Measurements from ENCODE around the gene TPK1.
"Not testable (repeated sequence)": the region's sequence is repeated elsewhere in the genome, so short reads cannot be mapped to it uniquely, and the experiment has no call there.

TPK1 gene

DNA sequence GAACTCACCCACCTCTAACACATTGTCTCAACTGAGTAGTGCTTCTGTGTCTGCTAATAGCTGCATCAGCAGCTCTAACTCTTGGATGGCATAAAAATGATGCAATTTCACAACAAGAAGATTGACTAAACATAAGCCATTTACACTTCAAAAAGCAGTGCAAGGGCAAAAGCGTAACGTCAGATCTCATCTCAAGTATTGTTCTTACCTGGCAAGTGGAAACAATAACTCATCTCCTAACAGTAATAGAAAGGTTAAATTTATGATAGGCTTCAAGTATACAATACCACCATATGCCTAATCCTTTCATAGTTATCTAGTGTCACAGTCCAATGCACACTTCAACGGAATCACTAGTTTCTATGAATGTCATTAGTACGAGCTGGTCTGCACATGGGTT lies 14.8 kb downstream of the TPK1 start:
- no peak overlapping the region for H3K9ac ChIP-seq (ENCODE audit: low read depth, low read length)
- no peak overlapping the region for H3K4me3 ChIP-seq (ENCODE audit: low read depth, low read length)
- H3K4me1 ChIP-seq (ENCODE audit: control insufficient read depth, insufficient read depth, low read length), result no peaks in the 10 kb centered on the region
- H3K9me3 ChIP-seq (ENCODE audit: control insufficient read depth, insufficient read depth, low read length), result no peaks in the 10 kb centered on the region
- H3K36me3 ChIP-seq (ENCODE audit: control insufficient read depth, insufficient read depth, low read length), result no peaks in the 10 kb centered on the region
- no peaks in the 10 kb centered on the region for H3K27me3 ChIP-seq (ENCODE audit: control insufficient read depth, insufficient read depth, low read length)

DNA sequence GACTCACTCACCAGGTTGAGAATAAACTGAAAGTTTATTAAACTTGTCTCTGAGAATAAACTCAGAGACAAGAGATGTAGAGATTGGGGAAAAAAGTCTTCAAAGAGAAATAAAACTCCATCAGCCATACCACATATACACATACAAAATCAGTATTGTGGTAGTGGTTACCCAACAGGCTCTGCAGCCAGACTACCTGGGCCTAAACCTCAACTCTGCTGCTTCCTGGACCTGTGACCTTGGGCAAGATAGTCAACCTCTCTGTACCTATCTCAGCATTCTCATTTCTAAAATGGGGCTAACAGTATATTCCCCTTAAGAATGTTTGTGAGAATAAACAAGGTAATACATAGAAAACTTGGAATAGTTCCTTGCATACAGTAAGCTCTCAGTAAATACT lies 15.3 kb downstream of the TPK1 start:
- H3K4me3 ChIP-seq (ENCODE audit: low read depth, low read length), result no peak overlapping the region
- no peaks in the 10 kb centered on the region for H3K27me3 ChIP-seq (ENCODE audit: control insufficient read depth, insufficient read depth, low read length)
- H3K9me3 ChIP-seq (ENCODE audit: control insufficient read depth, insufficient read depth, low read length), result no peaks in the 10 kb centered on the region
- H3K9ac ChIP-seq (ENCODE audit: low read depth, low read length), result no peak overlapping the region
- no peaks in the 10 kb centered on the region for H3K4me1 ChIP-seq (ENCODE audit: control insufficient read depth, insufficient read depth, low read length)
- no peaks in the 10 kb centered on the region for H3K36me3 ChIP-seq (ENCODE audit: control insufficient read depth, insufficient read depth, low read length)

DNA sequence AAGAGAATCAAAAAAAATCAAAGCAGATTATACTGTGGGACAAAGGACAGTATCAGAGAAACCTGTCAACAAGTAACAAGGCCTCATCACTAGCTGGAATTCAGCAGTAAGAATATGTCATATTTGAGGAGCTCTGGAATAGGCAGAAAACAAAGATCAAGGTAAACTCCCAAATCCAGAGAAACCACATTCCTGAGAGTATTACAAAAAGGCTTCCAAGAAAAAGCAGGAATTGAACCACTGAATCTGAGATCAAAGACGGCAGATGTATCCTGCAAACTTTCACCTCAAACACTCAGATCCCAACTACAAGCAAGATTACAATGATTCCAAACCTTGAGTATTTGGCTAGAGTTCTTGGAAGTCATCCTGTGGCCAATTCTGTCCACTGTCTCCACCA lies 16.3 kb downstream of the TPK1 start:
- Histone ChIP-seq H3K9me3 (ENCODE audit: control insufficient read depth, insufficient read depth, low read length) (no peaks in the 10 kb centered on the region), H3K9ac (ENCODE audit: low read depth, low read length) (no peak overlapping the region), H3K27me3 (ENCODE audit: control insufficient read depth, insufficient read depth, low read length) (no peaks in the 10 kb centered on the region), H3K36me3 (ENCODE audit: control insufficient read depth, insufficient read depth, low read length) (no peaks in the 10 kb centered on the region), H3K4me1 (ENCODE audit: control insufficient read depth, insufficient read depth, low read length) (no peaks in the 10 kb centered on the region), H3K4me3 (ENCODE audit: low read depth, low read length) (no peak overlapping the region)

DNA sequence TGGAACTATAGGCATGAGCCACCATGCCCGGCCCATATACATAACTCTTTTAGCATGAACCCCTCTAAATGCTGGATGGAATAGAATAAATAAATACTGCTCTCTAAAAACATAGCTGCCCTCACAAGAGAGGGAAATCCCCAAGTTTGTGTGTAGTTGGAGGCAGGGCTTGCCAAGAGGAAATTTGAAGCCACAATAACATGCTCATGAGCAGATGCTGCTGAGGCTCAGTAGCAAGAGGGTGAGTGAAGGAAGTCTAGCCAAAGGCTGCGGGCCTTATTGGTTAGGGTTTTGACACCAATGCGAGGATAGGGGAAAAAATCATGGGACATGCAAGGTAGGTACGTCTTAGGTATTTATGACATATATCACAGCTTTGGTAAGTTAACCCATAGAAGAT lies 17.3 kb downstream of the TPK1 start:
- Histone ChIP-seq H3K9ac (ENCODE audit: low read depth, low read length) (no peak overlapping the region), H3K9me3 (ENCODE audit: control insufficient read depth, insufficient read depth, low read length) (no peaks in the 10 kb centered on the region), H3K4me1 (ENCODE audit: control insufficient read depth, insufficient read depth, low read length) (no peaks in the 10 kb centered on the region), H3K27me3 (ENCODE audit: control insufficient read depth, insufficient read depth, low read length) (no peaks in the 10 kb centered on the region), H3K4me3 (ENCODE audit: low read depth, low read length) (no peak overlapping the region), H3K36me3 (ENCODE audit: control insufficient read depth, insufficient read depth, low read length) (no peaks in the 10 kb centered on the region)

DNA sequence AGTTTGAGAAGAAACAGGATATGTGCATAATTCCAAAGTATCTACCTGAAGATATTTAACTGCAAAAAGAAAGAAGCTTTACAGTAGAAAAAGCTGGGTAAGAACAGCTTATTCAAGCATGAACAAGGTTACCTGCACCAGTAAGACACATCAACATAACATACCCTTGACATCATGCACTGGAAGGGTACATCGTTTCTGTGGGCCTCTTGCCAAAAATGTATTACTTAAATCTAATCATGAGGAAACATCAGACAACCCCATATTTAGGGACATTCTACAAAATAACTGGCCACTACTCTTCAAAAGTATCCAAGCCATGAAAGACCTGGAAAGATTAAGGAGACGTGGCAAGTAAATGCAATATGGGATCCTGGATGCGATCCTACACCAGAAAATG lies 18.9 kb downstream of the TPK1 start:
- Histone ChIP-seq H3K4me3 (ENCODE audit: low read depth, low read length) (no peak overlapping the region), H3K4me1 (ENCODE audit: control insufficient read depth, insufficient read depth, low read length) (no peaks in the 10 kb centered on the region), H3K27me3 (ENCODE audit: control insufficient read depth, insufficient read depth, low read length) (no peaks in the 10 kb centered on the region), H3K9me3 (ENCODE audit: control insufficient read depth, insufficient read depth, low read length) (no peaks in the 10 kb centered on the region), H3K9ac (ENCODE audit: low read depth, low read length) (no peak overlapping the region), H3K36me3 (ENCODE audit: control insufficient read depth, insufficient read depth, low read length) (no peaks in the 10 kb centered on the region)

DNA sequence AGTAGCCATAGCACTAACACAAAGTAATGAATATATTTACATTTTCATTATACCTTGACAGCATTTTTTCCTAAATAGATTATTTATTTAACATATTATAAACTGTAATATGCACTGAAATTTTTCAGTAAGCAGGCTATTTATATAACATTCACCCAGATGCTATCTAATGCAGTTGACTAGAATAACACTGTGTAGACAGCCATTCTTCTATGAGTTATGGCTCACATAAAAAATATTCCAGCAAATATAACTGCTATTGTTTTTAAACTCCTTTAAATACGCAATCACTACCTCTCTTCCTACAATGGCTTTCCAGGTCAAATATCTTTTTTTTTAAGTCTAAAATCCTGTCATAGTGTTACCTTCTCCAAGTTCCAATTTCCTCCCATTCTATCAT lies 21.6 kb downstream of the TPK1 start:
- H3K27me3 ChIP-seq (ENCODE audit: control insufficient read depth, insufficient read depth, low read length), result no peaks in the 10 kb centered on the region
- no peak overlapping the region for H3K4me3 ChIP-seq (ENCODE audit: low read depth, low read length)
- H3K9me3 ChIP-seq (ENCODE audit: control insufficient read depth, insufficient read depth, low read length), result no peaks in the 10 kb centered on the region
- H3K36me3 ChIP-seq (ENCODE audit: control insufficient read depth, insufficient read depth, low read length), result no peaks in the 10 kb centered on the region
- H3K9ac ChIP-seq (ENCODE audit: low read depth, low read length), result no peak overlapping the region
- H3K4me1 ChIP-seq (ENCODE audit: control insufficient read depth, insufficient read depth, low read length), result no peaks in the 10 kb centered on the region

DNA sequence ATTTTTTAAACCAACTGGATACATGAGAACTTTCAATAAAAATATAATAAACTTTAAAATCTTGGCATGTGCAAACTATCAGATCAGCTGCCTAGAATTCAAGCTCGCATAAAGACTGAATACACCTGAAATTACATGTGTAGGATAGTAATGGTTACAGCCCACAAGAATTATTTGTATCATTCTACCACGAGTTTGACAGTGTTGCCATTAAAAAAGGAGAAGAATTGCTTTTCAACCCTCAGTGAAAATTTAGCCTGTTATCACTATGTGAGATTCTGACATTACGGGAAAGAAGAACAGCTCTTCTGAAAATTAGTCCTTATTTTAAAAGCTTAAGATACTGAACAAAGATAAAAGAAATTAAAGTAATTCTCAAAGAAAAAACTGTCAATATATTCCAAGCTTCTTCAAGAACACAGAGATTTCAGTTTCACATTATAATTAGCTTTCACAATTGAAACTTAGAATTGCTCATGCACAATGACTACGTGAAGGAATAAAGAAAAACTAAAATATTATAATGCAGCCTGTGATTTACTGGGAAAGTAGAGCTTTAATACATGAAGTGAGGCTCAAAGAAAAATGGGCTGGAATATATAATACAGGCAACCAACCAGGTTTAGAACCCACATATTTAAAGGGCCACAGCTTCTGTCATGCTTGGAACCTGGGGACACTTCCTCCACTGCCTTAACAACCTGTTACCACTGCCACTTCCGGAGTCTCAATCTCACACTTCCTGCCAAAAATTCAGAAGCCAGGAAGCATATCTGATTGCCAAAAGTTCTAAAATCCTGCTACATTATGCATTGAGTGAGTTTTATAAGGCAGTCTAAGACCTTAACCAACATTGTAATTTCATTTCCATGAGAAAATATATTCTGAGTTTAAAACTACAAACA lies 23.2 kb downstream of the TPK1 start:
- Histone ChIP-seq H3K4me1 (ENCODE audit: control insufficient read depth, insufficient read depth, low read length) (no peaks in the 10 kb centered on the region), H3K9me3 (ENCODE audit: control insufficient read depth, insufficient read depth, low read length) (no peaks in the 10 kb centered on the region), H3K4me3 (ENCODE audit: low read depth, low read length) (no peak overlapping the region), H3K27me3 (ENCODE audit: control insufficient read depth, insufficient read depth, low read length) (no peaks in the 10 kb centered on the region), H3K9ac (ENCODE audit: low read depth, low read length) (no peak overlapping the region), H3K36me3 (ENCODE audit: control insufficient read depth, insufficient read depth, low read length) (no peaks in the 10 kb centered on the region)

DNA sequence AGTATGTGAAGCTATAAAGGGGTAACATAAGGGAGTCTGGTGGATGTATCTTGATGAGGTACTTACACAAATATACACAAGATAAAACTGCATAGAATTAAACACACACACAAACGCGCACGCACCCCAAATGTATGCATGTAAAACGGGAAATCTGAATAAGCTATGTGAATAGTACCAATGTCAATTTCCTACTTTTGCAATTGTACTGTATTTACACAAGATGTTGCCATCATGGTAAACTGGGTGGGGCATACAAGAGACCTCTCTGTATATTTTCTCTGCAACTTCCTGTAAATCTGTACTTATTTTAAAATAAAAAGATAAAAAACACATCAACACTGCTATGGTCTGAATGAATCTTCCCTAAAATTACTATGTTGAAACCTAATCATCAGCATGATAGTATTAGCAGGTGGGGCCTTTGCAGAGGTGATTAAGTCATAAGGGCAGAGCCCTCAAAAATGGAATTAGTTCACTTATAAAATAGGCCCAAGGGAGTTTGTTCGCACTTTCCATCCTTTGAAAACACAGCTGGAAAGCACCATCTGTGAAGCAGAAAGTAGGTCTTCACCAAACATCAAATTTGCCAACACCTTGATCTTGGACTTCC lies 30.1 kb downstream of the TPK1 start:
- Histone ChIP-seq H3K4me3 (ENCODE audit: low read depth, low read length) (no peak overlapping the region), H3K4me1 (ENCODE audit: control insufficient read depth, insufficient read depth, low read length) (no peaks in the 10 kb centered on the region), H3K27me3 (ENCODE audit: control insufficient read depth, insufficient read depth, low read length) (no peaks in the 10 kb centered on the region), H3K36me3 (ENCODE audit: control insufficient read depth, insufficient read depth, low read length) (no peaks in the 10 kb centered on the region), H3K9ac (ENCODE audit: low read depth, low read length) (no peak overlapping the region), H3K9me3 (ENCODE audit: control insufficient read depth, insufficient read depth, low read length) (no peaks in the 10 kb centered on the region)

DNA sequence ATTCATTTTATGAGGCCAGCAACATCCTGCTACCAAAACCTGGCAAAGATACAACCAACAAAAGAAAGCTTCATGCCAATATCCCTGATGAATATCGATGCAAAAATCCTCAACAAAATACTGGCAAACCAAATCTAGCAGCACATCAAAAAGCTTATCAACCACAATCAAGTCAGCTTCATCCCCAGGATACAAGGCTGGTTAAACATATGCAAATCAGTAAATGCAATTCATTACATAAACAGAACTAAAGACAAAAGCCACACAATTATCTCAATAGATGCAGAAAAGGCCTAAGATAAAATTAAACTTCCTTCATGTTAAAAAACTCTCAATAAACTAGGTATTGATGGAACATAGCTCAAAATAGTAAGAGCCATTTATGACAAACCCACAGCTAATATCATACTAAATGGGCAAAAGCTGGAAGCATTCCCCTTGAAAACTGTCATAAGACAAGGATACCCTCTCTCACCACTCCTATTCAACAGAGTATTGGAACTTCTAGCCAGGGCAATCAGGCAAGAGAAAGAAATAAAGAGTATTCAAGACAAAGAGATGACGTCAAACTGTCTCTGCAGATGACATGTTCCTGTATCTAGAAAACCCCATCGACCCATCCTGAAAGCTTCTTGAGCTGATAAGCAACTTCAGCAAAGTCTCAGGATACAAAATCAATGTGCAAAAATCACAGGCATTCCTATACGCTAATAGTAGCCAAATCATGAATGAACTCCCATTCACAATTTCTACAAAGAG lies 35.0 kb downstream of the TPK1 start:
- not testable (repeated sequence) for H3K27me3 ChIP-seq (ENCODE audit: control insufficient read depth, insufficient read depth, low read length); H3K4me3 ChIP-seq (ENCODE audit: low read depth, low read length); H3K9ac ChIP-seq (ENCODE audit: low read depth, low read length); H3K4me1 ChIP-seq (ENCODE audit: control insufficient read depth, insufficient read depth, low read length); H3K9me3 ChIP-seq (ENCODE audit: control insufficient read depth, insufficient read depth, low read length); H3K36me3 ChIP-seq (ENCODE audit: control insufficient read depth, insufficient read depth, low read length)

DNA sequence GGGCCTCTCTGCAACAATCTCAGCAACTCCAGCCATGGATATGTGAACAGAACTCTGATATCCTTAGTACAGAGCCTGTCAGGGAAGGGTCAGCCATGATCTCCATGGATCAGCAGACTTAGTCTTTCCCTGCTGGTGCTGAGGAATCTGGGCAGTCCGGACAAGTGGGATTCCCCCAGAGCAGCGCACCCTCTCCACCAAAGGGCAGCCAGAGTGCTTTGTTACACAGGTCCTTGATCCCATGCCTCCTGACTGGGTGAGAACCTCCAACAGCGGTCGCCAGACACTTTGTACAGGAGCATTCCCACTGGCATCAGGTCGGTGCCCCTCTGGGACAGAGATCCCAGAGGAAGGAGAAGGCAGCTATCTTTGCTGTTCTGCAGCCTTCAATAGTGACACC lies 38.9 kb downstream of the TPK1 start:
- no peak overlapping the region for H3K4me3 ChIP-seq (ENCODE audit: low read depth, low read length)
- no peaks in the 10 kb centered on the region for H3K4me1 ChIP-seq (ENCODE audit: control insufficient read depth, insufficient read depth, low read length)
- no peak overlapping the region for H3K9ac ChIP-seq (ENCODE audit: low read depth, low read length)
- no peaks in the 10 kb centered on the region for H3K9me3 ChIP-seq (ENCODE audit: control insufficient read depth, insufficient read depth, low read length)
- H3K27me3 ChIP-seq (ENCODE audit: control insufficient read depth, insufficient read depth, low read length), result no peaks in the 10 kb centered on the region
- H3K36me3 ChIP-seq (ENCODE audit: control insufficient read depth, insufficient read depth, low read length), result no peaks in the 10 kb centered on the region

DNA sequence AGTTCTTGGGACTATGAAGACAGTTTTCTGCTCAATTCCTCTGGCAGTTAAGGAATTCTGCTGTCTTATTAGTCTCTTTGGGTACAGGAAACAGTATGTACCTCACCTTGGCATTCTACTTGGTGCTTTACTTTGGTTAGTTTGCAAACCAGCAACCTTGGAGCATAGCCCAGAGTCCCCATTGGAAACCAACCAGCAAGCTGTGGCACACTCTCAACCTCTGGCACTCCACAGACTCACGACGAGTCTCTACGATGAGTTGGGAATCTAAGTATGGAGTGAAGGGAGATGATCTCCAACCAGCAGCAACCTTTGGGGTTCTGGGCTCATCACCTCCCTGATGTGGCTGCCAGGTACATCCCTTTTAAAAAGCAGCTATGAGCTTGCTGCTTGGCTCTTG lies 43.8 kb downstream of the TPK1 start:
- H3K4me1 ChIP-seq (ENCODE audit: control insufficient read depth, insufficient read depth, low read length), result no peaks in the 10 kb centered on the region
- H3K9me3 ChIP-seq (ENCODE audit: control insufficient read depth, insufficient read depth, low read length), result no peaks in the 10 kb centered on the region
- H3K4me3 ChIP-seq (ENCODE audit: low read depth, low read length), result no peak overlapping the region
- no peaks in the 10 kb centered on the region for H3K36me3 ChIP-seq (ENCODE audit: control insufficient read depth, insufficient read depth, low read length)
- no peak overlapping the region for H3K9ac ChIP-seq (ENCODE audit: low read depth, low read length)
- H3K27me3 ChIP-seq (ENCODE audit: control insufficient read depth, insufficient read depth, low read length), result no peaks in the 10 kb centered on the region

DNA sequence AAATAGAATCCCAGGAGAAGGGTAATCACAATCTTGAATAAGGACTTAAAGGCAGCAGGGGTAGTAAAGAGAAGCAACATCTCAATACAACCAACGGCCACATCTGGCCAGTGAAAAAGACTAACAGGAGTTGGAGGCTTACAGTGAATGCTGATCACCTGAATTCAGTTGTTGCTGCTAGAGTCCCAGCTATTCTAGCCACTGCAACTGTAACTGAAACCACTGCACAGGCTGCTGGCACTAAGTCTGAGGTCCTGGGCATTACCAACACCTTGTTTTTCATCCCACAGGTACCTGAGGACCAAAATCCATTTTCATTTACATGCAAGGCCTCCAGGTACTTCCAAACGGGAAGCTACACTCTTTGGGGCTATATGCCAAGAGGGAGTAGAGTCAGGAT lies 44.4 kb downstream of the TPK1 start:
- Histone ChIP-seq H3K4me1 (ENCODE audit: control insufficient read depth, insufficient read depth, low read length) (no peaks in the 10 kb centered on the region), H3K36me3 (ENCODE audit: control insufficient read depth, insufficient read depth, low read length) (no peaks in the 10 kb centered on the region), H3K27me3 (ENCODE audit: control insufficient read depth, insufficient read depth, low read length) (no peaks in the 10 kb centered on the region), H3K4me3 (ENCODE audit: low read depth, low read length) (no peak overlapping the region), H3K9ac (ENCODE audit: low read depth, low read length) (no peak overlapping the region), H3K9me3 (ENCODE audit: control insufficient read depth, insufficient read depth, low read length) (no peaks in the 10 kb centered on the region)

All from iPS-15b (cell line).